K562 (cell line): Measurements from ENCODE around the gene MAP1LC3B. TPM values are rescaled to one million over a fixed set of nuclear protein-coding genes. Genes with fewer than 3 reads are reported as not detected.

Source experiments
- ATAC-seq: fragments of 200-7000 bp; cut with Tn5 transposase; 3 replicates; pipeline ENCODE4 v1.9.1; 2020; ENCODE audit warnings: moderate library complexity
- BruUV-seq: library from RNA; stranded (reverse); fragments of 400-500 nt; replicated peaks from 2 replicates; lab custom pipeline; 2021; lab: Mats Ljungman, UMichigan
- CTCF ChIA-PET: fragments of 300-600 bp; formaldehyde crosslinking; extraction: SDS; loops from one replicate; lab custom pipeline; 2021; ENCODE audit warnings: low intra/inter-chr PET ratio; lab: Yijun Ruan, JAX
- POLR2A ChIA-PET: fragments of 300-600, 350-650 bp; sonication (Branson Sonifier 250); formaldehyde crosslinking; extraction: SDS; loops from one replicate; lab custom pipeline; 2021; ENCODE audit warnings: antibody characterized with exemption, inconsistent platforms; lab: Yijun Ruan, JAX
- DNase-seq, 4 experiments: peaks; one replicate each; pipeline versions ENCODE4 v3.0.0 to v3.0.0-alpha.2; 2011 to 2018; ENCODE audit warnings: low spot score in 3 of 4, mixed read lengths in 3 of 4; ENCODE audit errors: extremely low read depth in 1 of 4
- FAIRE-seq: peaks from 2 replicates; lab custom pipeline; 2011; peaks lifted over from hg19 to GRCh38; lab: Jason Lieb, UNC
- H2AFZ ChIP-seq: 2 replicates; pipeline ENCODE4 v1.6.0; 2011; ENCODE audit warnings: low read depth, low read length, control low read depth, inconsistent platforms
- H3K27ac ChIP-seq: fragments of 200-600 bp; 3 replicates; pipeline ENCODE4 v1.8.0; 2011; ENCODE audit warnings: low read depth, mild to moderate bottlenecking, control low read depth, inconsistent platforms, low read length, moderate library complexity, mixed read lengths; ENCODE audit errors: extremely low read depth
- H3K27me3 ChIP-seq, 2 experiments: fragments of 300-600 bp in 1 of 2; 2 replicates in 1 of 2; 3 replicates in 1 of 2; pipeline versions ENCODE4 v1.6.0 to v1.8.0; 2011; ENCODE audit warnings: inconsistent platforms in 2 of 2, low read length in 2 of 2, mild to moderate bottlenecking in 1 of 2, mixed read lengths in 1 of 2, moderate library complexity in 1 of 2; ENCODE audit not compliant: control insufficient read depth in 2 of 2, insufficient read depth in 2 of 2
- H3K36me3 ChIP-seq: fragments of 300-600 bp; 3 replicates; pipeline ENCODE4 v1.8.0; 2011; ENCODE audit warnings: mild to moderate bottlenecking, low read length, inconsistent platforms; ENCODE audit not compliant: control insufficient read depth, insufficient read depth
- H3K4me1 ChIP-seq, 2 experiments: fragments of 200-600 bp in 1 of 2; replicated peaks in 1 of 2; 2 replicates in 1 of 2; 3 replicates in 1 of 2; pipeline versions ENCODE4 v1.5.1 to v1.8.0; 2011; ENCODE audit warnings: inconsistent platforms in 2 of 2, low read length in 2 of 2, mild to moderate bottlenecking in 1 of 2, mixed read lengths in 1 of 2, moderate library complexity in 1 of 2; ENCODE audit not compliant: control insufficient read depth in 2 of 2, insufficient read depth in 2 of 2
- H3K4me2 ChIP-seq: 2 replicates; pipeline ENCODE4 v1.6.1; 2011; ENCODE audit warnings: low read length, control low read depth, inconsistent platforms, mixed read lengths; ENCODE audit not compliant: insufficient read depth
- H3K4me3 ChIP-seq: fragments of 200-600 bp; sonication (generic), shearing (Covaris generic); 2 replicates; pipeline ENCODE4 v1.5.1; 2016; ENCODE audit warnings: control low read depth, inconsistent platforms
- H3K79me2 ChIP-seq: fragments of 200-600 bp; 3 replicates; pipeline ENCODE4 v1.8.0; 2011; ENCODE audit warnings: low read length, inconsistent platforms; ENCODE audit not compliant: control insufficient read depth, insufficient read depth
- H3K9ac ChIP-seq, 2 experiments: 2 replicates each; pipeline versions ENCODE4 v1.6.0 to v1.6.1; 2011; ENCODE audit warnings: low read depth in 2 of 2, low read length in 2 of 2, control low read depth in 1 of 2, inconsistent platforms in 1 of 2, mild to moderate bottlenecking in 1 of 2, mixed read lengths in 1 of 2; ENCODE audit not compliant: insufficient read depth in 1 of 2
- H3K9me1 ChIP-seq: one replicate; pipeline ENCODE4 v1.6.0; 2011; ENCODE audit warnings: inconsistent platforms, mild to moderate bottlenecking, low read length, moderate library complexity; ENCODE audit not compliant: control insufficient read depth, insufficient read depth
- H3K9me3 ChIP-seq: replicated peaks from 2 replicates; pipeline ENCODE4 v1.5.1; 2011; ENCODE audit warnings: low read depth, low read length, inconsistent platforms; ENCODE audit not compliant: control insufficient read depth, insufficient read depth
- H4K20me1 ChIP-seq: replicated peaks from 2 replicates; pipeline ENCODE4 v1.6.1; 2011; ENCODE audit warnings: low read length, inconsistent platforms, mixed read lengths; ENCODE audit not compliant: control insufficient read depth, insufficient read depth
- E2F1 ChIP-seq: sonication (generic); formaldehyde crosslinking; IDR thresholded peaks from 2 replicates; pipeline ENCODE4 v1.8.1; 2023; ENCODE audit warnings: mild to moderate bottlenecking, missing genetic modification reagents, moderate library complexity
- SNRNP70 ChIP-seq: fragments of 200-400 bp; formaldehyde crosslinking; optimal IDR thresholded peaks from 2 replicates; pipeline ENCODE3; 2017; ENCODE audit warnings: low read depth, low read length
- ZNF384 ChIP-seq: IDR thresholded peaks from 2 replicates; pipeline ENCODE4 v1.6.1; 2012; ENCODE audit warnings: low read depth, low read length, improper control_type of control experiment
- ZNF584 ChIP-seq: fragments of 200-800 bp; sonication (Bioruptor generic); IDR thresholded peaks from 2 replicates; pipeline ENCODE4 v1.6.1; 2016; ENCODE audit warnings: low read depth, mild to moderate bottlenecking, missing genetic modification characterization, missing compliant biosample characterization
- WGBS: fragments of 100-300 bp; shearing (Covaris generic); methylation state at CpG from one replicate; pipeline ENCODE4 v1.1.6; 2016; ENCODE audit warnings: low coverage, mixed read lengths; ENCODE audit not compliant: insufficient coverage; ENCODE audit errors: missing lambda C conversion rate; 5-methylcytosine and 5-hydroxymethylcytosine counted together
- in situ Hi-C: fragments of 300-500 bp; cut with MboI; formaldehyde crosslinking; loops from 4 replicates; pipeline ENCODE4 v1.15.0; 2018; ENCODE audit warnings: inconsistent platforms, mixed read lengths
- intact Hi-C: fragments of 100-400 bp; cut with micrococcal nuclease; formaldehyde crosslinking; loops from 2 replicates; pipeline ENCODE4 v1.14.2; 2022
- polyA plus RNA-seq, 8 experiments: library from polyadenylated mRNA; depleted of rRNA in 4 of 8; stranded (reverse) in 5 of 8; unstranded in 3 of 8; fragments of >200 nt; fragmentation: Nextera tagmentation in 2 of 8; fragmentation: Illumina TruSeq in 1 of 8; extraction: Ambion mirVana in 2 of 8; extraction: Trizol in 1 of 8; gene quantifications; 2 replicates each; pipeline versions ENCODE4 v1.2.1 to v1.2.3, GENCODE V29; 2011 to 2014; ENCODE audit warnings: inconsistent platforms in 1 of 8, missing spikeins in 1 of 8
- total RNA-seq, 7 experiments: library from RNA; depleted of rRNA in 6 of 7; stranded (reverse); fragments of >200 nt in 6 of 7; fragmentation: Illumina TruSeq in 2 of 7; extraction: Trizol in 2 of 7; gene quantifications; 2 replicates each; pipeline versions ENCODE4 v1.2.1 to v1.2.3, GENCODE V29; 2011 to 2021; ENCODE audit warnings: low replicate concordance in 1 of 7
- TF ChIP-seq, protein P1 (sequence below): IDR thresholded peaks from 2 replicates; pipeline ENCODE4 v1.6.1; 2011; ENCODE audit warnings: borderline replicate concordance, low read depth, mild to moderate bottlenecking, moderate library complexity, low read length; ENCODE audit not compliant: insufficient read depth, poor library complexity, severe bottlenecking

MAP1LC3B gene
- total and polyA plus RNA-seq, 9 of the 15 experiments (the other 6 are each of a cell fraction or from before 2014, with no cell fraction given) = 16.0 to 81.5 (median 36.7) TPM

DNA sequence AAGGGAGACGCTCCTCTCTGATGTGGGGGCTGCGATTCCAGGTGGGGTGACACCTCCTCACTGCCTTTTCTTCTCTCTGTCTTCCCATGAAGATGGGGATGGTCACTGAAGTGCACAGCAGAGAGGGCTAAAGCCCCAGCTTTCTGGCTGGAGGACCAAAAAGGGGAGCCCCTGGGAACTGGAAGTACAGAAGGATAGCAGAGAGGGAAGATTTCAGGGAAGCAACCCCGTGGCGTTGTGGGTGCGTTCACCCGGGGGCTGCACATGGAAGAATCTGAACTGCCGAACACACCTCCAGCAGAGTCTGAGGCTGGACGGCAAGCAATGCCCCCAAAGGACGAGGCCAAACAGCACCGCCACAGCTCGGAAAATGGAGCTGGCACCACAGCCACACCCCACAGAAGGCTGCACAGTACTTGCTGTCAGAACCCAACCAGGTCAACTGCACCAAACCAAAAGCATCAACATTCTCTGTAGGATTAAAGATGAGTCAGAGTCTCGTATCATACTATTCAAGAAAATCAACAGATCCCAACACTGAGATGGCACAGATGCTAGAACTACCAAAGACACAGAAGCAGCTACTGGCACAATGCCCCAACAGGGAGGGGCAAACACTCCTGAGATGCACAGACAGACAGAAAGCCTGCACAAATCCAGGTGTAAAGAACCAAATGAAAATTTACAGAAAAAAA is 49.9 kb downstream of the MAP1LC3B start:
- Histone ChIP-seq H3K9me1 (no peaks in the 10 kb centered on the region), H3K27ac (no peak overlapping the region), H3K4me3 (no peak overlapping the region), H3K9me3 (no peaks in the 10 kb centered on the region), H3K4me1 (peaks cover 0 to 6% of the 10 kb centered on the region in 2 experiments; a peak in 1 of 5 replicates), H3K27me3 (no peaks in the 10 kb centered on the region), H3K79me2 (no peaks in the 10 kb centered on the region), H3K9ac (no peak overlapping the region), H3K36me3 (peaks cover 8% of the 10 kb centered on the region; the same call in 1 of the 3 replicates), H2AFZ (no peak overlapping the region), H4K20me1 (no peaks in the 10 kb centered on the region), H3K4me2 (no peak overlapping the region)
- intact Hi-C loops = no loop called here
- TF ChIP-seq, protein P1, sequence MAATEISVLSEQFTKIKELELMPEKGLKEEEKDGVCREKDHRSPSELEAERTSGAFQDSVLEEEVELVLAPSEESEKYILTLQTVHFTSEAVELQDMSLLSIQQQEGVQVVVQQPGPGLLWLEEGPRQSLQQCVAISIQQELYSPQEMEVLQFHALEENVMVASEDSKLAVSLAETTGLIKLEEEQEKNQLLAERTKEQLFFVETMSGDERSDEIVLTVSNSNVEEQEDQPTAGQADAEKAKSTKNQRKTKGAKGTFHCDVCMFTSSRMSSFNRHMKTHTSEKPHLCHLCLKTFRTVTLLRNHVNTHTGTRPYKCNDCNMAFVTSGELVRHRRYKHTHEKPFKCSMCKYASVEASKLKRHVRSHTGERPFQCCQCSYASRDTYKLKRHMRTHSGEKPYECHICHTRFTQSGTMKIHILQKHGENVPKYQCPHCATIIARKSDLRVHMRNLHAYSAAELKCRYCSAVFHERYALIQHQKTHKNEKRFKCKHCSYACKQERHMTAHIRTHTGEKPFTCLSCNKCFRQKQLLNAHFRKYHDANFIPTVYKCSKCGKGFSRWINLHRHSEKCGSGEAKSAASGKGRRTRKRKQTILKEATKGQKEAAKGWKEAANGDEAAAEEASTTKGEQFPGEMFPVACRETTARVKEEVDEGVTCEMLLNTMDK = no peak
- TF ChIP-seq ZNF584 (CRISPR knock-in tag) (no peak), ZNF384 (no peak), E2F1 (no peak), SNRNP70 (no peak)
- in situ Hi-C loops = no loop called here
- DNase-seq (no peak), ATAC-seq (no peak), FAIRE-seq (no peak)
- WGBS = 83% methylated on average over 10 of the region's 12 CpGs
- no TSS peak for BruUV-seq
- ChIA-PET POLR2A (interaction anchor here (1.1 kb wide), 1 partner anchor 12 kb away, joined by 4 read pairs; no protein-coding TSS in a partner anchor), CTCF (no interaction called here)
